NCI-H146 treated with DMSO at 0.1 percent for 48 hours (cell line): Measurements from ENCODE around the gene RNF213.
"Not testable (repeated sequence)": the region's sequence is repeated elsewhere in the genome, so short reads cannot be mapped to it uniquely, and the experiment has no call there.

Source experiments
- DNase-seq: peaks from one replicate; lab custom pipeline; 2025; ENCODE audit not compliant: unreplicated experiment; lab: John Stamatoyannopoulos, UW

Gene RNF213

GRCh38 chr17:80267391-80267790 is 6.7 kb downstream of the RNF213 start:
- no peak for DNase-seq

GRCh38 chr17:80268427-80268826 is 7.8 kb downstream of the RNF213 start:
- DNase-seq = no peak

GRCh38 chr17:80269405-80269807 is 8.8 kb downstream of the RNF213 start:
- no peak for DNase-seq

GRCh38 chr17:80270104-80270503 is 9.5 kb downstream of the RNF213 start:
- DNase-seq = no peak

GRCh38 chr17:80270836-80271235 is 10.2 kb downstream of the RNF213 start:
- peak; percentile 8 for DNase-seq

GRCh38 chr17:80272366-80272765 is 11.7 kb downstream of the RNF213 start:
- DNase-seq = no peak

GRCh38 chr17:80274331-80274730 is 13.7 kb downstream of the RNF213 start:
- DNase-seq = no peak

- no peak for DNase-seq
Observed at GRCh38 chr17:80274871-80275449, 14.3 kb downstream of the RNF213 start.

- not testable (repeated sequence) for DNase-seq
Observed at GRCh38 chr17:80275857-80276256, 15.2 kb downstream of the RNF213 start.

- no peak for DNase-seq
Observed at GRCh38 chr17:80277751-80278671, 17.4 kb downstream of the RNF213 start.

- no peak for DNase-seq
Observed at GRCh38 chr17:80279895-80280294, 19.2 kb downstream of the RNF213 start.

- DNase-seq = no peak
Observed at GRCh38 chr17:80281516-80281915, 20.9 kb downstream of the RNF213 start.

- DNase-seq = no peak
Observed at GRCh38 chr17:80283116-80283852, 22.6 kb downstream of the RNF213 start.

GRCh38 chr17:80284631-80285030 is 24.0 kb downstream of the RNF213 start:
- peak; percentile 35 for DNase-seq

- DNase-seq = peak; percentile 67
Observed at GRCh38 chr17:80285237-80285920, 24.7 kb downstream of the RNF213 start.

GRCh38 chr17:80286638-80286960 is 25.9 kb downstream of the RNF213 start:
- no peak for DNase-seq

- no peak for DNase-seq
Observed at GRCh38 chr17:80287038-80287437, 26.4 kb downstream of the RNF213 start.

- no peak for DNase-seq
Observed at GRCh38 chr17:80287806-80288567, 27.3 kb downstream of the RNF213 start.

GRCh38 chr17:80289616-80290015 is 29.0 kb downstream of the RNF213 start:
- DNase-seq = no peak

GRCh38 chr17:80290156-80290555 is 29.5 kb downstream of the RNF213 start:
- DNase-seq = no peak

GRCh38 chr17:80291260-80291659 is 30.6 kb downstream of the RNF213 start:
- no peak for DNase-seq
